22Rv1 (cell line): ENCODE measurements around the gene SEC31A.

Experiments used
- CTCF ChIP-seq: fragments of 450-650 bp; IDR thresholded peaks from 2 replicates; pipeline ENCODE4 v1.5.1; 2017; ENCODE audit warnings: mild to moderate bottlenecking
- ZFX ChIP-seq: fragments of 450-650 bp; IDR thresholded peaks from 2 replicates; pipeline ENCODE4 v1.6.1; 2017; ENCODE audit warnings: antibody characterized with exemption, borderline replicate concordance

- TF ChIP-seq CTCF (no peak), ZFX (no peak)
Observed at GRCh38 chr4:82799006-82799881, 91.7 kb downstream of the SEC31A start.
